ENCODE measurements around the gene PDS5B. TPM values are rescaled to one million over a fixed set of nuclear protein-coding genes. Genes with fewer than 3 reads are reported as not detected.

Gene PDS5B
- total and polyA plus RNA-seq, 2 experiments from 2014 or later = 43.9 to 46.5 TPM

- TF ChIP-seq REST (IDR thresholded peaks at IDR 0.05; ENCODE audit: unreplicated experiment) = no peak
- TF ChIP-seq ZNF114 (CRISPR knock-in tag; IDR thresholded peaks at IDR 0.05) = no peak
- TF ChIP-seq NANOG (IDR thresholded peaks at IDR 0.05; ENCODE audit: borderline replicate concordance) = no peak
- no peak for TF ChIP-seq STAT1 (IDR thresholded peaks at IDR 0.05; ENCODE audit: unreplicated experiment)
- TF ChIP-seq EZH2phosphoT487 (IDR thresholded peaks at IDR 0.05; ENCODE audit: unreplicated experiment) = no peak
- TF ChIP-seq POLR2AphosphoS5 (IDR thresholded peaks at IDR 0.05; ENCODE audit: low read depth) = no peak
- TF ChIP-seq ZNF331 (CRISPR knock-in tag; IDR thresholded peaks at IDR 0.05; ENCODE audit: low read depth) = no peak
Observed at GRCh38 chr13:32609428-32609827, 23.2 kb downstream of the PDS5B start (continued).

GRCh38 chr13:32610538-32610937, 24.3 kb downstream of the PDS5B start:
- ATAC-seq (no peak), DNase-seq (ENCODE audit: low spot score) (no peak)
- Histone ChIP-seq H3K27me3 (ENCODE audit: insufficient read depth) (no peaks in the 10 kb centered on the region), H3F3A (replicated peaks; ENCODE audit: low read depth) (no peaks in the 10 kb centered on the region), H3K4me1 (ENCODE audit: insufficient read depth) (peaks cover 16% of the 10 kb centered on the region), H2AFZ (no peak overlapping the region), H4K20me1 (replicated peaks; ENCODE audit: insufficient read depth) (0 out of 2 replicates have a peak, but pooled peaks cover 14% of the 10 kb centered on the region), H3K9me2 (ENCODE audit: insufficient read depth) (no peaks in the 10 kb centered on the region), H3K4me2 (no peak overlapping the region), H3K4me3 (no peak overlapping the region), H3K27ac (ENCODE audit: low read depth) (no peak overlapping the region), H3K36me3 (ENCODE audit: insufficient read depth) (peaks cover 7% of the 10 kb centered on the region; the same call in 1 of the 2 replicates), H3K79me2 (replicated peaks; ENCODE audit: insufficient read depth) (peaks cover 100% of the 10 kb centered on the region)
- Mint-ChIP-seq H3K36me3 (ENCODE audit: low read depth) (peaks cover 38% of the 10 kb centered on the region), H3K27me3 (ENCODE audit: insufficient read depth, low read depth, poor library complexity) (peaks cover 2% of the 10 kb centered on the region), H3K27ac (no peak overlapping the region), H3K9me3 (peaks cover 31% of the 10 kb centered on the region), H3K4me3 (no peak overlapping the region), H3K4me1 (peaks cover 17% of the 10 kb centered on the region; the same call in 2 of the 3 replicates)
- TF ChIP-seq EZH2 (IDR thresholded peaks at IDR 0.05; ENCODE audit: low read depth, unreplicated experiment) (no peak), REST (IDR thresholded peaks at IDR 0.05; ENCODE audit: unreplicated experiment) (no peak), ETS1 (IDR thresholded peaks at IDR 0.05) (no peak), JUNB (IDR thresholded peaks at IDR 0.05; ENCODE audit: unreplicated experiment) (no peak), NANOG (IDR thresholded peaks at IDR 0.05; ENCODE audit: borderline replicate concordance) (no peak), CREB1 (CRISPR knock-in tag; IDR thresholded peaks at IDR 0.05; ENCODE audit: low read depth) (no peak), ZNF331 (CRISPR knock-in tag; IDR thresholded peaks at IDR 0.05; ENCODE audit: low read depth) (no peak), ZNF114 (CRISPR knock-in tag; IDR thresholded peaks at IDR 0.05) (no peak)

Data from GM23338 (cell line).